ENCODE results near the gene SDK1.

The SDK1 gene

DNA sequence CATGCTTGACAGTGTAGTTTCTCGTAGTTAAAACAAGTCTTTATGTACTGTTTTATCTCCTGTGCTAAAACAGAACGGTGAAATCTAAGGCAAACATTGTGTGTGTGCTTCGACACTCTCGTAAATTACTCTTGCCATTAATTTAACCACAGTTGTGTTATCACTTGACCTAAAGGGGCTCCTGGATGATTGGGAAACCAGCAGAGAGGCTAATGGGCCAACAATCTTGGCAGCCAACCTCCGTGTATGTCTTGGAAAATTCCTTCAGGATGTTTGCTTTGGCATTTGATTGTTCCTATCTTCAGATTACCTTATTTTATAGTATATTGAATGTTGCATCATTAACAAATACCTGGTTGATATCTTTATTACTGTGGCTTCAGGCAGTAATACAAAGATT, 409.5 kb downstream of the SDK1 start:
- TF ChIP-seq CTCF (IDR thresholded peaks at IDR 0.05; ENCODE audit: extremely low read depth, missing control alignments) = no peak
- no peak for DNase-seq (ENCODE audit: low spot score)

DNA sequence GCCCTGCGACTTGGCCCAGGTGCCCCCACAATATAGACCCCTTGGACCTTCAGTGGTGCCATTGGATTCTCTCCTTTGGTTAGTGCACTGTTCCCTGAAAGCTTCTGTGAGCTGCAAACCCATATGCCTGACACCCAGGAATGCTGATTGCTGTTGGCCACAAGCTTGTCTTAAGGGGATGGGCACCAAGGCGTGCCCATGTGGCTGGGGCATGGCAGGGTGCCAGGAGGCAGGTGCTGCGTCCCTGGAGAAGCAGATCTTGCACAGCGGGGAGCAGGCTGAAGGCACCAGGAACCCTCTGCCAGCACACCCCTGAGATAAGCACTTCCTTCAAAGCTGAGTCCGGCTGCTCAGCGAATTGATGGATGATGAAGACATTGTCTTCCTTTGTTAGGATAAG, 411.8 kb downstream of the SDK1 start:
- TF ChIP-seq CTCF (IDR thresholded peaks at IDR 0.05; ENCODE audit: extremely low read depth, missing control alignments) = no peak
- no peak for DNase-seq (ENCODE audit: low spot score)

DNA sequence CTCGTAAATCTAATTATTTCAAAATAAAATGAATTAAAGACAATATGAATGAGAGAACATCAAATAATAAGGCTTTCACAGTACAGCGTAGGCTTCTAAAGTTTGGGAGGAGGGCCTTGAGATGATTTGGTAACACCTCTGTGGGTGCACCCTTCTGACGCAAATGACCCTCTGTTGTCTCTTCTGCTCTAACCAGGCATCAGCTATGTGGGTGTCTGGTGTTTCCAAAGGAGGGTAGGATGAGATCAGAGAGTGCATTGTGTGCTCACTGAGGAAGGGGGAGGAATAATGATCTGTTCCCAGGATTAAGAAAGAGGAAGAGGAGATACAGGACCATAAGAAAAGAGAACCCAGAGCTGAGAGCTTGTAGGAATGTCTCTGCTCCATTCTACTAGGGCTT, 420.4 kb downstream of the SDK1 start:
- no peak for TF ChIP-seq CTCF (IDR thresholded peaks at IDR 0.05; ENCODE audit: extremely low read depth, missing control alignments)
- DNase-seq (ENCODE audit: low spot score) = no peak

DNA sequence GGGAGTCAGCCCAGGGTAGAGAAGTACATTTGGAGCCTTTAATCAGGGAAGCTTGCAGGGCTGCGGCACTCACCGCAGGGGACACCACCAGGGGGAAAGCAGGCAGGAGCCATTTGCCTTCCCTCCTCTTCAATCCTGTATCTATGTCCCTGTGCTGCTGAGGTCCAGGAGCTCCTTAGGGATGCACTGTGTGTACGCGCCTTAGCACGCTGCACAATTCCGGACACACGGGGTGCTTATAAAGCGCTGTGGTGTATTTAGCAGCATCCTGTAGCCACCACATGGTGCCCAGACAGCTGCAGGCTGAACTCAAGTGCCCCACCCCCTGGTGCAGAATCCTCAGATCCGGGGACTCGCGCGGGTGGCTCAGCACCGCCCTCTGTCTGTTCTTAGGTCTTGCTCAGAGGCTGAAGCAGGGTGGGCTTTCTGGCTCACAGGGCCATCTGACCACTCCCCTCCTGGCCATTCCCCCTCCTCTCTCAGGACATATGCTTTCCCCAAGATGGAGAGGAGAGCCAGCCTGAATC, 421.4 kb downstream of the SDK1 start:
- no peak for DNase-seq (ENCODE audit: low spot score)
- no peak for TF ChIP-seq CTCF (IDR thresholded peaks at IDR 0.05; ENCODE audit: extremely low read depth, missing control alignments)

- no peak for TF ChIP-seq CTCF (IDR thresholded peaks at IDR 0.05; ENCODE audit: extremely low read depth, missing control alignments)
- DNase-seq (ENCODE audit: low spot score) = no peak
Observed at GRCh38 chr7:3725155-3726059, 424.4 kb downstream of the SDK1 start.

- no peak for TF ChIP-seq CTCF (IDR thresholded peaks at IDR 0.05; ENCODE audit: extremely low read depth, missing control alignments)
- no peak for DNase-seq (ENCODE audit: low spot score)
Observed at GRCh38 chr7:3730276-3730675, 429.2 kb downstream of the SDK1 start.

- DNase-seq (ENCODE audit: low spot score) = no peak
- TF ChIP-seq CTCF (IDR thresholded peaks at IDR 0.05; ENCODE audit: extremely low read depth, missing control alignments) = no peak
Observed at GRCh38 chr7:3732395-3733005, 431.4 kb downstream of the SDK1 start.

Measured in GM20000 (cell line).